Natural killer cell (primary cell): ENCODE measurements around the gene CCDC7. TPM values are rescaled to one million over a fixed set of nuclear protein-coding genes. Genes with fewer than 3 reads are reported as not detected.

ENCODE experiments used
- ATAC-seq, 3 donors: fragments of 150-1000 bp in 2 of 3; fragments of 200-7000 bp in 1 of 3; cut with Tn5 transposase; 1 replicate in 1 of 3; 2 replicates in 2 of 3; pipeline ENCODE4 v1.10.0; 2021; ENCODE audit warnings: mild to moderate bottlenecking in 2 of 3, moderate library complexity in 2 of 3
- DNase-seq, 2 donors: peaks; one replicate each; pipeline versions ENCODE4 v3.0.0 to v3.0.0-alpha.2; 2013 to 2021; ENCODE audit warnings: mixed read lengths in 1 of 2
- H3K27ac ChIP-seq: one replicate; pipeline ENCODE4 v1.5.1; 2013; ENCODE audit warnings: mild to moderate bottlenecking, low read length
- H3K27me3 ChIP-seq: one replicate; pipeline ENCODE4 v1.6.1; 2013; ENCODE audit warnings: low read length; ENCODE audit not compliant: control insufficient read depth, insufficient read depth
- H3K36me3 ChIP-seq: one replicate; pipeline ENCODE4 v1.6.1; 2013; ENCODE audit warnings: low read length; ENCODE audit not compliant: control insufficient read depth, insufficient read depth
- H3K4me1 ChIP-seq: one replicate; pipeline ENCODE4 v1.6.1; 2013; ENCODE audit warnings: low read length; ENCODE audit not compliant: control insufficient read depth, insufficient read depth
- H3K4me3 ChIP-seq: one replicate; pipeline ENCODE4 v1.5.1; 2013; ENCODE audit warnings: low read length
- H3K9me3 ChIP-seq: one replicate; pipeline ENCODE4 v1.6.1; 2013; ENCODE audit warnings: low read length; ENCODE audit not compliant: control insufficient read depth, insufficient read depth
- H3K27ac Mint-ChIP-seq, 2 donors: one replicate each; pipeline ENCODE4 v1.8.0; 2022; ENCODE audit warnings: mild to moderate bottlenecking in 2 of 2, mixed read lengths in 2 of 2, moderate library complexity in 1 of 2
- H3K27me3 Mint-ChIP-seq, 2 donors: one replicate each; pipeline ENCODE4 v1.8.0; 2022; ENCODE audit warnings: low read depth in 2 of 2, mixed read lengths in 2 of 2
- H3K36me3 Mint-ChIP-seq: one replicate; pipeline ENCODE4 v1.8.0; 2022; ENCODE audit warnings: mixed read lengths
- H3K4me1 Mint-ChIP-seq, 2 donors: one replicate each; pipeline ENCODE4 v1.8.0; 2022; ENCODE audit warnings: mixed read lengths in 2 of 2
- H3K4me3 Mint-ChIP-seq: one replicate; pipeline ENCODE4 v1.8.0; 2022; ENCODE audit warnings: mild to moderate bottlenecking, moderate library complexity, mixed read lengths
- H3K9me3 Mint-ChIP-seq, 2 donors: one replicate each; pipeline ENCODE4 v1.8.0; 2022; ENCODE audit warnings: mixed read lengths in 2 of 2
- WGBS: methylation state at CpG from one replicate; pipeline ENCODE4 v1.1.7; 2013; ENCODE audit warnings: missing lambda C conversion rate; ENCODE audit not compliant: insufficient coverage; 5-methylcytosine and 5-hydroxymethylcytosine counted together
- intact Hi-C: fragments of 100-400 bp; cut with micrococcal nuclease; formaldehyde crosslinking; loops from one replicate; pipeline ENCODE4 v1.14.2; 2022
- total RNA-seq, 4 donors: library from RNA; stranded (reverse); fragments of 120-200 nt in 1 of 4; gene quantifications; one replicate each; pipeline versions ENCODE4 v1.2.3 to v1.2.4, GENCODE V29; 2013 to 2022
- TF ChIP-seq, protein P1 (sequence below): fragments of 200-600 bp; IDR thresholded peaks from one replicate; pipeline ENCODE4 v1.8.0; 2022; ENCODE audit warnings: antibody characterized with exemption

Gene CCDC7
- total RNA-seq, 3 donors from 2014 or later (not counting 1 experiment from before 2014, with no cell fraction given), result 39.0 to 51.1 (median 42.8) TPM

- DNase-seq (no peak), ATAC-seq (no peak)
- intact Hi-C loops, result no loop called here
- 83% methylated on average over 2 of the region's 2 CpGs for WGBS
- Histone ChIP-seq H3K27ac (no peak overlapping the region), H3K27me3 (no peaks in the 10 kb centered on the region), H3K36me3 (peaks cover 85% of the 10 kb centered on the region), H3K4me3 (no peak overlapping the region), H3K9me3 (no peaks in the 10 kb centered on the region), H3K4me1 (no peaks in the 10 kb centered on the region)
- no peaks in the 10 kb centered on the region for H3K27me3 Mint-ChIP-seq
- peaks cover 31% of the 10 kb centered on the region for H3K36me3 Mint-ChIP-seq
- peak overlapping the region; percentile 40 to 67 for H3K27ac Mint-ChIP-seq
- TF ChIP-seq, protein P1, sequence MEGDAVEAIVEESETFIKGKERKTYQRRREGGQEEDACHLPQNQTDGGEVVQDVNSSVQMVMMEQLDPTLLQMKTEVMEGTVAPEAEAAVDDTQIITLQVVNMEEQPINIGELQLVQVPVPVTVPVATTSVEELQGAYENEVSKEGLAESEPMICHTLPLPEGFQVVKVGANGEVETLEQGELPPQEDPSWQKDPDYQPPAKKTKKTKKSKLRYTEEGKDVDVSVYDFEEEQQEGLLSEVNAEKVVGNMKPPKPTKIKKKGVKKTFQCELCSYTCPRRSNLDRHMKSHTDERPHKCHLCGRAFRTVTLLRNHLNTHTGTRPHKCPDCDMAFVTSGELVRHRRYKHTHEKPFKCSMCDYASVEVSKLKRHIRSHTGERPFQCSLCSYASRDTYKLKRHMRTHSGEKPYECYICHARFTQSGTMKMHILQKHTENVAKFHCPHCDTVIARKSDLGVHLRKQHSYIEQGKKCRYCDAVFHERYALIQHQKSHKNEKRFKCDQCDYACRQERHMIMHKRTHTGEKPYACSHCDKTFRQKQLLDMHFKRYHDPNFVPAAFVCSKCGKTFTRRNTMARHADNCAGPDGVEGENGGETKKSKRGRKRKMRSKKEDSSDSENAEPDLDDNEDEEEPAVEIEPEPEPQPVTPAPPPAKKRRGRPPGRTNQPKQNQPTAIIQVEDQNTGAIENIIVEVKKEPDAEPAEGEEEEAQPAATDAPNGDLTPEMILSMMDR, result no peak
- peaks cover 28 to 38% of the 10 kb centered on the region in 2 donors for H3K4me1 Mint-ChIP-seq
- H3K4me3 Mint-ChIP-seq, result no peak overlapping the region
- peaks cover 0 to 3% of the 10 kb centered on the region in 2 donors for H3K9me3 Mint-ChIP-seq
Observed at GRCh38 chr10:32923849-32924248, 477.9 kb downstream of the CCDC7 start.

Other genes starting within 250 kb of the CCDC7 start
- gene EPC1, start 99.0 kb upstream of the CCDC7 start, total RNA-seq, result 100 to 1,000 TPM; 155 to 178 (median 161) TPM